ENCODE measurements around the gene VPS4A. TPM values are rescaled to one million over a fixed set of nuclear protein-coding genes. Genes with fewer than 3 reads are reported as not detected.

VPS4A gene
- total RNA-seq, 1 donor from 2014 or later: 29.2 TPM

GRCh38 chr16:69273009-69273408 is 38.1 kb upstream of the VPS4A start:
- DNase-seq (ENCODE audit: low spot score): no peak
- H3K36me3 Mint-ChIP-seq (ENCODE audit: low read depth): peaks cover 7% of the 10 kb centered on the region
- peaks cover 59% of the 10 kb centered on the region for H3K4me1 Mint-ChIP-seq (ENCODE audit: low read depth)
- H3K4me3 Mint-ChIP-seq (ENCODE audit: unreplicated experiment): peak overlapping the region; percentile 10
- no peaks in the 10 kb centered on the region for H3K27me3 Mint-ChIP-seq (ENCODE audit: low read depth)
- TF ChIP-seq, protein P1, sequence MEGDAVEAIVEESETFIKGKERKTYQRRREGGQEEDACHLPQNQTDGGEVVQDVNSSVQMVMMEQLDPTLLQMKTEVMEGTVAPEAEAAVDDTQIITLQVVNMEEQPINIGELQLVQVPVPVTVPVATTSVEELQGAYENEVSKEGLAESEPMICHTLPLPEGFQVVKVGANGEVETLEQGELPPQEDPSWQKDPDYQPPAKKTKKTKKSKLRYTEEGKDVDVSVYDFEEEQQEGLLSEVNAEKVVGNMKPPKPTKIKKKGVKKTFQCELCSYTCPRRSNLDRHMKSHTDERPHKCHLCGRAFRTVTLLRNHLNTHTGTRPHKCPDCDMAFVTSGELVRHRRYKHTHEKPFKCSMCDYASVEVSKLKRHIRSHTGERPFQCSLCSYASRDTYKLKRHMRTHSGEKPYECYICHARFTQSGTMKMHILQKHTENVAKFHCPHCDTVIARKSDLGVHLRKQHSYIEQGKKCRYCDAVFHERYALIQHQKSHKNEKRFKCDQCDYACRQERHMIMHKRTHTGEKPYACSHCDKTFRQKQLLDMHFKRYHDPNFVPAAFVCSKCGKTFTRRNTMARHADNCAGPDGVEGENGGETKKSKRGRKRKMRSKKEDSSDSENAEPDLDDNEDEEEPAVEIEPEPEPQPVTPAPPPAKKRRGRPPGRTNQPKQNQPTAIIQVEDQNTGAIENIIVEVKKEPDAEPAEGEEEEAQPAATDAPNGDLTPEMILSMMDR (IDR thresholded peaks at IDR 0.05): peak; percentile 44
- peak overlapping the region; percentile 94 for H3K27ac Mint-ChIP-seq (ENCODE audit: unreplicated experiment)
- peaks cover 3% of the 10 kb centered on the region for H3K9me3 Mint-ChIP-seq (ENCODE audit: low read depth)

DNA sequence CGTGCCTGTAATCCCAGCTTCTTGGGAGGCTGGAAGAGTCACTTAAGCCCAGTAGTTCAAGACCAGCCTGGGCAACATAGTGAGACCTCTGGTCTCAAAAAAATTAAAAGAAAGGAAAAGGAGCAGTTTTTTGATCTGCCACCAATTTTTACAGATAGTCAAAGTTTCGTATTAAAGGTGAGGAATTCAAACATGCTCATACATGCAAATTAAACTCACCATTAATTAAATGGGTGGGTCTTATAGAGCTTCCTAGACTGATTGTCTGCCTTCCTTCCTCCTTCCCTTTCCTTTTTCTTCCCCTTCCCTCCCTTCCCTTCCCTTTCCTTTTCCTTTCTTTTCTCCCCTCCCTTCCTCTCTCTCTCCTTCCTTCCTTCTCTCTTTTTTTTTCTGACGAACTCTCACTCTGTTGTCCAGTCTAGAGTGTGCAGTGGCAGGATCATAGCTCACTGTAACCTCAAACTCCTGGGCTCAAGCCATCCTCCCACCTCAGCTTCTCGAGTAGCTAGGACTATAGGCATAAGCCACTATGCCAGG is 36.4 kb upstream of the VPS4A start:
- no peak for DNase-seq (ENCODE audit: low spot score)
- Mint-ChIP-seq H3K36me3 (ENCODE audit: low read depth) (peaks cover 9% of the 10 kb centered on the region), H3K4me1 (ENCODE audit: low read depth) (peaks cover 58% of the 10 kb centered on the region), H3K27ac (ENCODE audit: unreplicated experiment) (peak overlapping the region; percentile 66), H3K9me3 (ENCODE audit: low read depth) (peaks cover 3% of the 10 kb centered on the region), H3K27me3 (ENCODE audit: low read depth) (no peaks in the 10 kb centered on the region), H3K4me3 (ENCODE audit: unreplicated experiment) (no peak overlapping the region)
- TF ChIP-seq, protein P1 (IDR thresholded peaks at IDR 0.05): no peak

- Mint-ChIP-seq H3K4me3 (ENCODE audit: unreplicated experiment) (no peak overlapping the region), H3K27me3 (ENCODE audit: low read depth) (no peaks in the 10 kb centered on the region), H3K4me1 (ENCODE audit: low read depth) (peaks cover 46% of the 10 kb centered on the region), H3K27ac (ENCODE audit: unreplicated experiment) (peak overlapping the region; percentile 71), H3K9me3 (ENCODE audit: low read depth) (peaks cover 3% of the 10 kb centered on the region), H3K36me3 (ENCODE audit: low read depth) (peaks cover 7% of the 10 kb centered on the region)
- TF ChIP-seq, protein P1 (IDR thresholded peaks at IDR 0.05): no peak
- no peak for DNase-seq (ENCODE audit: low spot score)
Measured at GRCh38 chr16:69276148-69277115, 34.7 kb upstream of the VPS4A start.

DNA sequence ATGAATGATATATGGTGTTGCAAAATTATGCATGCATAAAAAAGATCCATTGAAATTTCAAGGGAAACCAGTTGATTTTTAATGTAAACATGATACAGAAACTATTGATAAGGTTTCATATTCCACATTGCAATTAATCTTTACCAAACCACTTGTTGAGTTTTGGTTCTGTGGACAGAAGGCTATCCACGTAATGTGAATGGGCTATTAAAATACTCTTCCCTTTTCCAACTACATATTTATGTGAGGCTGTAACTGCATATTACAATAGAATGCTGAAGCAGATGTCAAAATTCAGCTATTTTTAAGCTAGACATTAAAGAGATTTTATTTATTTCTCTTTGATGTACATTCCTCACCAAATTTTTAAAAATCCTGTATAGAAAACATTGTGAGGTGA is 33.7 kb upstream of the VPS4A start:
- peaks cover 44% of the 10 kb centered on the region for H3K4me1 Mint-ChIP-seq (ENCODE audit: low read depth)
- TF ChIP-seq, protein P1 (IDR thresholded peaks at IDR 0.05): no peak
- peaks cover 10% of the 10 kb centered on the region for H3K36me3 Mint-ChIP-seq (ENCODE audit: low read depth)
- no peak overlapping the region for H3K27ac Mint-ChIP-seq (ENCODE audit: unreplicated experiment)
- no peak overlapping the region for H3K4me3 Mint-ChIP-seq (ENCODE audit: unreplicated experiment)
- no peaks in the 10 kb centered on the region for H3K27me3 Mint-ChIP-seq (ENCODE audit: low read depth)
- peaks cover 3% of the 10 kb centered on the region for H3K9me3 Mint-ChIP-seq (ENCODE audit: low read depth)
- DNase-seq (ENCODE audit: low spot score): no peak

- no peak overlapping the region for H3K27ac Mint-ChIP-seq (ENCODE audit: unreplicated experiment)
- peaks cover 5% of the 10 kb centered on the region for H3K4me1 Mint-ChIP-seq (ENCODE audit: low read depth)
- TF ChIP-seq, protein P1 (IDR thresholded peaks at IDR 0.05): no peak
- no peak for DNase-seq (ENCODE audit: low spot score)
- H3K27me3 Mint-ChIP-seq (ENCODE audit: low read depth): no peaks in the 10 kb centered on the region
- H3K9me3 Mint-ChIP-seq (ENCODE audit: low read depth): no peaks in the 10 kb centered on the region
- peaks cover 7% of the 10 kb centered on the region for H3K36me3 Mint-ChIP-seq (ENCODE audit: low read depth)
- no peak overlapping the region for H3K4me3 Mint-ChIP-seq (ENCODE audit: unreplicated experiment)
Measured at GRCh38 chr16:69283851-69284250, 27.3 kb upstream of the VPS4A start.
